ENCODE data around the gene BTNL3. TPM values are rescaled to one million over a fixed set of nuclear protein-coding genes. Genes with fewer than 3 reads are reported as not detected.

Gene BTNL3
- total and polyA plus RNA-seq, 9 of the 15 experiments (the other 6 are each of a cell fraction or from before 2014, with no cell fraction given), result 0.03 to 0.44 (median 0.04) TPM; not detected in 4

DNA sequence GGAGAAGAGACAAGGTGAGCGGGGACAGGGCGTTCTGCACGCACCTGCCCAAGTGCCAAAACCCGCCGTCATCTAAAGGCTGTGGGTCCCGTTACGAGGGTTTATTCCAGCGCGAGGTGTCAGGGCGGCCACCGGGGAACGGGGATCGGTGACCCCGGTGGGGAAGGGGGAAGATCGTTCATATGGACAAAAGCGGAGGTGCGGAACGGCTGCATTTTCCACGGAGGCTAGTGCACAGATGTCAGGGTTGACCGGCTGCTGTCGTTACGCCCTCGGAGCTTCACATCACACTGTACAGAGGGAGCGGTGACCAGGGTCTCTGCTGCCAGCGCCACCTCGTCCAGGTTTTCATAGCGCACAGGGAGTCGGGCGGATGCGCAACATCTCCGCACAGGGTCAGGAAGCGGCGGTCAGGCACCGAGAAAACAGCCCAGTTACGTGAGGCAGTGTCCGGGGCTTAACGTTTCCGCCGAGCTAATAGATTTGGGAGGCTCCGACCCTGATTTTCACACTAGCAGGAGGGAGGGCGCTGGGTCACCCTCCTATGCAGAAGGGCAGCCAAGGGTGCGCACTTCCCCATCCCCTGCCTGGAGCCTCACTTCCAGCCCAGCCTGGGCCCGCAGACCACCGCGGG is 65.0 kb downstream of the BTNL3 start (continued):
- TF ChIP-seq, protein P1, sequence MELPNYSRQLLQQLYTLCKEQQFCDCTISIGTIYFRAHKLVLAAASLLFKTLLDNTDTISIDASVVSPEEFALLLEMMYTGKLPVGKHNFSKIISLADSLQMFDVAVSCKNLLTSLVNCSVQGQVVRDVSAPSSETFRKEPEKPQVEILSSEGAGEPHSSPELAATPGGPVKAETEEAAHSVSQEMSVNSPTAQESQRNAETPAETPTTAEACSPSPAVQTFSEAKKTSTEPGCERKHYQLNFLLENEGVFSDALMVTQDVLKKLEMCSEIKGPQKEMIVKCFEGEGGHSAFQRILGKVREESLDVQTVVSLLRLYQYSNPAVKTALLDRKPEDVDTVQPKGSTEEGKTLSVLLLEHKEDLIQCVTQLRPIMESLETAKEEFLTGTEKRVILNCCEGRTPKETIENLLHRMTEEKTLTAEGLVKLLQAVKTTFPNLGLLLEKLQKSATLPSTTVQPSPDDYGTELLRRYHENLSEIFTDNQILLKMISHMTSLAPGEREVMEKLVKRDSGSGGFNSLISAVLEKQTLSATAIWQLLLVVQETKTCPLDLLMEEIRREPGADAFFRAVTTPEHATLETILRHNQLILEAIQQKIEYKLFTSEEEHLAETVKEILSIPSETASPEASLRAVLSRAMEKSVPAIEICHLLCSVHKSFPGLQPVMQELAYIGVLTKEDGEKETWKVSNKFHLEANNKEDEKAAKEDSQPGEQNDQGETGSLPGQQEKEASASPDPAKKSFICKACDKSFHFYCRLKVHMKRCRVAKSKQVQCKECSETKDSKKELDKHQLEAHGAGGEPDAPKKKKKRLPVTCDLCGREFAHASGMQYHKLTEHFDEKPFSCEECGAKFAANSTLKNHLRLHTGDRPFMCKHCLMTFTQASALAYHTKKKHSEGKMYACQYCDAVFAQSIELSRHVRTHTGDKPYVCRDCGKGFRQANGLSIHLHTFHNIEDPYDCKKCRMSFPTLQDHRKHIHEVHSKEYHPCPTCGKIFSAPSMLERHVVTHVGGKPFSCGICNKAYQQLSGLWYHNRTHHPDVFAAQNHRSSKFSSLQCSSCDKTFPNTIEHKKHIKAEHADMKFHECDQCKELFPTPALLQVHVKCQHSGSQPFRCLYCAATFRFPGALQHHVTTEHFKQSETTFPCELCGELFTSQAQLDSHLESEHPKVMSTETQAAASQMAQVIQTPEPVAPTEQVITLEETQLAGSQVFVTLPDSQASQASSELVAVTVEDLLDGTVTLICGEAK (IDR thresholded peaks at IDR 0.05), result 0 out of 2 replicates have a peak, but pooled peaks have one; percentile 21
- TF ChIP-seq, protein P1 (CRISPR knock-in tag; IDR thresholded peaks at IDR 0.05), result no peak
- TF ChIP-seq CTBP1 (IDR thresholded peaks at IDR 0.05; ENCODE audit: borderline replicate concordance), result peak; percentile 61; the same call in 1 of the 2 replicates
